GM21360 (cell line): ENCODE results near the gene NDE1.
"Not testable (repeated sequence)": the region's sequence is repeated elsewhere in the genome, so short reads cannot be mapped to it uniquely, and the experiment has no call there.

Source experiments
- ATAC-seq: cut with Tn5 transposase; IDR thresholded peaks from one replicate; pipeline ENCODE4 v1.9.1; 2021; ENCODE audit warnings: mild to moderate bottlenecking, moderate library complexity; ENCODE audit not compliant: unreplicated experiment

Gene NDE1

GRCh38 chr16:15650019-15650697, at the start of gene NDE1:
TSS of gene NDE1 (plus strand) at chr16:15650245. CDS start at chr16:15664779, 14,534 bp downstream.
- ATAC-seq: peak; percentile 52

GRCh38 chr16:15601212-15601879, 48.7 kb upstream of the NDE1 start:
- no peak for ATAC-seq

GRCh38 chr16:15602285-15603044, 47.6 kb upstream of the NDE1 start:
- ATAC-seq: no peak

- ATAC-seq: no peak
These were observed 45.3 kb upstream of the NDE1 start for GRCh38 chr16:15604460-15605440.

GRCh38 chr16:15605839-15606517, 44.1 kb upstream of the NDE1 start:
- ATAC-seq: no peak

- ATAC-seq: no peak
These were observed 43.4 kb upstream of the NDE1 start for GRCh38 chr16:15606518-15607220.

- not testable (repeated sequence) for ATAC-seq
These were observed 42.8 kb upstream of the NDE1 start for GRCh38 chr16:15607221-15607699.

- ATAC-seq: no peak
These were observed 42.2 kb upstream of the NDE1 start for GRCh38 chr16:15607700-15608396.

GRCh38 chr16:15608398-15609285, 41.4 kb upstream of the NDE1 start:
- no peak for ATAC-seq

GRCh38 chr16:15609286-15609649, 40.8 kb upstream of the NDE1 start:
- ATAC-seq: no peak

GRCh38 chr16:15610369-15610871, 39.6 kb upstream of the NDE1 start:
- no peak for ATAC-seq

GRCh38 chr16:15611610-15612009, 38.4 kb upstream of the NDE1 start:
- no peak for ATAC-seq

- ATAC-seq: no peak
These were observed 36.4 kb upstream of the NDE1 start for GRCh38 chr16:15613676-15614075.

- no peak for ATAC-seq
These were observed 34.0 kb upstream of the NDE1 start for GRCh38 chr16:15616012-15616411.

GRCh38 chr16:15616475-15617165, 33.4 kb upstream of the NDE1 start:
- no peak for ATAC-seq

GRCh38 chr16:15617901-15618300, 32.1 kb upstream of the NDE1 start:
- ATAC-seq: no peak

GRCh38 chr16:15618392-15618791, 31.7 kb upstream of the NDE1 start:
- no peak for ATAC-seq
